Stimulated activated naive CD4-positive, alpha-beta T cell (primary cell): Measurements from ENCODE around the gene BOLA2B.
"Not testable (repeated sequence)": the region's sequence is repeated elsewhere in the genome, so short reads cannot be mapped to it uniquely, and the experiment has no call there.

Experiments used
- DNase-seq, 6 experiments: peaks; one replicate each; lab custom pipeline; 2025; lab: John Stamatoyannopoulos, UW

Gene BOLA2B

GRCh38 chr16:30184096-30184890, 9.2 kb downstream of the BOLA2B start:
- DNase-seq, result peak; percentile 56 to 88 (median 78)

GRCh38 chr16:30183233-30184095, 10.0 kb downstream of the BOLA2B start, which contains the start of gene CORO1A:
Gene CORO1A (plus strand): TSS chr16:30183602. CDS start chr16:30185210, 1,608 bp downstream.
- DNase-seq, result peak; percentile 70 to 91 (median 80)

- no peak for DNase-seq
These were observed 12.7 kb downstream of the BOLA2B start for GRCh38 chr16:30180741-30181140.

GRCh38 chr16:30179931-30180330, 13.5 kb downstream of the BOLA2B start:
- DNase-seq, result no peak

- DNase-seq, result no peak
These were observed 14.3 kb downstream of the BOLA2B start for GRCh38 chr16:30179195-30179594.

GRCh38 chr16:30176876-30177275, 16.6 kb downstream of the BOLA2B start:
- not testable (repeated sequence) for DNase-seq

GRCh38 chr16:30173054-30173453, 20.4 kb downstream of the BOLA2B start:
- no peak for DNase-seq

- DNase-seq, result not testable (repeated sequence)
These were observed 23.3 kb downstream of the BOLA2B start for GRCh38 chr16:30170145-30170544.

- DNase-seq, result not testable (repeated sequence)
These were observed 24.1 kb downstream of the BOLA2B start for GRCh38 chr16:30169416-30169815.

GRCh38 chr16:30168746-30169145, 24.7 kb downstream of the BOLA2B start:
- DNase-seq, result not testable (repeated sequence)

GRCh38 chr16:30166202-30166902, 27.1 kb downstream of the BOLA2B start:
- DNase-seq, result peak in 2 of 6 experiments; percentile 8 to 15

- no peak for DNase-seq
These were observed 29.9 kb downstream of the BOLA2B start for GRCh38 chr16:30163538-30163937.

GRCh38 chr16:30157214-30157613, 36.3 kb downstream of the BOLA2B start:
- DNase-seq, result no peak

GRCh38 chr16:30155188-30155587, 38.3 kb downstream of the BOLA2B start:
- no peak for DNase-seq

GRCh38 chr16:30152517-30152916, 40.9 kb downstream of the BOLA2B start:
- no peak for DNase-seq

- no peak for DNase-seq
These were observed 42.4 kb downstream of the BOLA2B start for GRCh38 chr16:30151091-30151490.

- DNase-seq, result no peak
These were observed 44.1 kb downstream of the BOLA2B start for GRCh38 chr16:30149250-30149930.

- DNase-seq, result no peak
These were observed 45.5 kb downstream of the BOLA2B start for GRCh38 chr16:30147843-30148510.

- no peak for DNase-seq
These were observed 47.8 kb downstream of the BOLA2B start for GRCh38 chr16:30145657-30146056.

GRCh38 chr16:30144917-30145316, 48.5 kb downstream of the BOLA2B start:
- no peak for DNase-seq

- no peak for DNase-seq
These were observed 49.4 kb downstream of the BOLA2B start for GRCh38 chr16:30144017-30144416.
